ENCODE data around the gene PDE1C. TPM values are rescaled to one million over a fixed set of nuclear protein-coding genes. Genes with fewer than 3 reads are reported as not detected.
A peak's percentile ranks its signal among the peaks of the same experiment; 100 is the strongest.

PDE1C gene
- 10 to 100 TPM in 4 of 7 donors, 1 to 10 TPM in 3; 5.4 to 20.0 (median 11.8) TPM for total RNA-seq
- polyA plus RNA-seq, result 10 to 100 TPM in 1 of 2 donors, 1 to 10 TPM in 1; 4.8 to 11.8 TPM
- long read RNA-seq, donor 1, partial matches to known transcripts, result 2 of 15 reads
- long read RNA-seq, donor 1, other reads (novel, unspliced or antisense), result 8 of 15 reads
- long read RNA-seq, donor 2, result 0 reads
- long read RNA-seq, donor 3, partial matches to known transcripts, result 1 of 6 reads
- long read RNA-seq, donor 3, other reads (novel, unspliced or antisense), result 3 of 6 reads

GRCh38 chr7:32070406-32071360 is at the start of gene PDE1C:
TSS of gene PDE1C (minus strand) at chr7:32070407.
- no peaks in the 10 kb centered on the region for H3K36me3 ChIP-seq
- H3K4me3 ChIP-seq, result peak within 1 kb of the TSS; percentile 61
- no peaks in the 10 kb centered on the region for H3K9me3 ChIP-seq
- peak in 4 of 5 donors; percentile 23 to 52 (median 32) for DNase-seq
- 1% methylated on average over 85 to 88 of the region's 88 CpGs for WGBS, 3 donors
- TF ChIP-seq POLR2A (IDR thresholded peaks at IDR 0.05) (no peak), CTCF (IDR thresholded peaks at IDR 0.05) (no peak), EP300 (IDR thresholded peaks at IDR 0.05) (no peak)
- H3K27ac ChIP-seq, result peak within 1 kb of the TSS; percentile 58 to 70
- intact Hi-C loops (cut with DNase I), result no loop called here
- H3K27me3 ChIP-seq, result no peaks in the 10 kb centered on the region
- H3K4me1 ChIP-seq (ENCODE audit: insufficient read depth), result peaks cover 2% of the 10 kb centered on the region

DNA sequence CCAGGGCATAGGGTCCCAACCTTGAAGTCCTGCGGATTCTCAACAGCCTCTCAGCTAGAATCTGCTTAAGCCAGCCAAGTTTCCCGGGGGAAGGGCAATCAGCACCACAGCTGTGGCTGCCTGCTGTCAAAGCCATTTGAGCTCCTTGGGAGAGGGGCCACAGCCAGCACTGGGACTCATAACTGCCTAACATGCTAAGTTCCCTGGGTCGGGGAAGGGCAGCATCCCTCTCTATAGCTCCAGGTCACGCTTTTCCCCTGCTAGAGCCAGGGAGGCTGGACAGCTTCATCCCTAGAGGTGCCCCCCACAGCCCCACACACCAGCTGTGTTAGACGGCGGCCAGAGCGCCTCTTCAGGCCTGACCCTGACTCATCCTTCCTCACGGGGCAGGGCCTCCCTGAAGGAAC is 49.6 kb upstream of the PDE1C start:
- WGBS, 3 donors, result 57 to 71% (median 64%) methylated on average over 8 of the region's 8 CpGs
- H3K36me3 ChIP-seq, result no peaks in the 10 kb centered on the region
- H3K4me3 ChIP-seq, result no peak overlapping the region
- TF ChIP-seq CTCF (IDR thresholded peaks at IDR 0.05) (no peak), EP300 (IDR thresholded peaks at IDR 0.05) (no peak), POLR2A (IDR thresholded peaks at IDR 0.05) (no peak)
- no peak overlapping the region for H3K27ac ChIP-seq
- DNase-seq, result no peak
- no peaks in the 10 kb centered on the region for H3K4me1 ChIP-seq (ENCODE audit: insufficient read depth)
- intact Hi-C loops (cut with DNase I), result no loop called here
- H3K27me3 ChIP-seq, result no peaks in the 10 kb centered on the region
- H3K9me3 ChIP-seq, result no peaks in the 10 kb centered on the region

DNA sequence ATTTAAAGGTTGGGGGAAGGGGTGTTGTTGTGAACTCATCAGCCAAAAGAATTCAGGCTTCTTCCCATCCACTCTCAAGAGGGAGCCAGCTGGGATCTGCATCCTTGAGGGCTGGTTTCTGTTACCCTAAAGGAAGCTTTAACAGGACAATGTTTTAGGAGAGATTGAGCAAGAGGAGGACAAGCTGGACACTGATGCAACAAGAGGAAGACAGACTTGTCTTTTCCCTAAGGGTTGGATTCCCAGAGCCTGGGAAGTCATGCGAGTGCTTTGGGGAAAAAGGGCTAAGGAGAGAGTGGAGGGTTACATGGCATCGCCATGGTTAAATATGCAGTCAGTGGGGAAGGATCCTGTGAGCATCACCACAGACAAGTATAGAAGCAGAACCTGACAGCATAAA is 47.6 kb upstream of the PDE1C start:
- Histone ChIP-seq H3K36me3 (no peaks in the 10 kb centered on the region), H3K9me3 (no peaks in the 10 kb centered on the region), H3K27me3 (no peaks in the 10 kb centered on the region), H3K4me3 (no peak overlapping the region), H3K4me1 (ENCODE audit: insufficient read depth) (no peaks in the 10 kb centered on the region), H3K27ac (no peak overlapping the region)
- DNase-seq, result no peak
- intact Hi-C loops (cut with DNase I), result no loop called here
- TF ChIP-seq POLR2A (IDR thresholded peaks at IDR 0.05), result no peak
- no peak for TF ChIP-seq EP300 (IDR thresholded peaks at IDR 0.05)
- no peak for TF ChIP-seq CTCF (IDR thresholded peaks at IDR 0.05)
- WGBS, 3 donors, result 38 to 89% (median 62%) methylated on average over 2 of the region's 2 CpGs

DNA sequence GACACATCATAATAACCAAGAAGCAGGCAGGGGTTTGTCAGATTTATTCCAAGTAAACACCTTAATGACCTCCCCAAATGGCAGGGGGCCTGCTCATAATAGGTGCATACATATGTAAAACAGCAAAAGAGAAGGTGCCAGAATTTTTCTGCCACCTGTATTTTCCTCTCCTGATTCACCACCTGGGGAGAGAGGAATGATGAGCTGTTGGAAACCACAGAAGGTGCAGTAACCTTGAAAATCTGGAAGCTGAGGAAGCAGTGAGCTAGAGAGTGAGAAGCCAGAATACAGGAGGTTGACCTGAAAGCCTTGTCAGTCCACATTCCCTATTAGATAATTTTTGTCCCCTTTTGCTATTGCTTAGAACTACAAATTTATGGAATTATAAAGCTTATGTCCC is 46.2 kb upstream of the PDE1C start:
- no peak overlapping the region for H3K4me3 ChIP-seq

More for the DNA sequence above, 46.2 kb upstream of the PDE1C start:
- Histone ChIP-seq H3K36me3 (no peaks in the 10 kb centered on the region), H3K27ac (no peak overlapping the region), H3K9me3 (no peaks in the 10 kb centered on the region), H3K27me3 (no peaks in the 10 kb centered on the region), H3K4me1 (ENCODE audit: insufficient read depth) (no peaks in the 10 kb centered on the region)
- intact Hi-C loops (cut with DNase I), result no loop called here
- DNase-seq, result no peak
- TF ChIP-seq POLR2A (IDR thresholded peaks at IDR 0.05) (no peak), EP300 (IDR thresholded peaks at IDR 0.05) (no peak), CTCF (IDR thresholded peaks at IDR 0.05) (no peak)

Measured in ovary (tissue), 10 donors.